Measurements from ENCODE around the gene GPC5.

The GPC5 gene

GRCh38 chr13:91459485-91459884 is 61.1 kb downstream of the GPC5 start:
- no peak for DNase-seq (ENCODE audit: low spot score)

- no peak for DNase-seq (ENCODE audit: low spot score)
Observed at GRCh38 chr13:91464336-91464735, 65.9 kb downstream of the GPC5 start.

GRCh38 chr13:91467236-91467635 is 68.8 kb downstream of the GPC5 start:
- DNase-seq (ENCODE audit: low spot score): no peak

- no peak for DNase-seq (ENCODE audit: low spot score)
Observed at GRCh38 chr13:91468301-91468700, 69.9 kb downstream of the GPC5 start.

- DNase-seq (ENCODE audit: low spot score): no peak
Observed at GRCh38 chr13:91470084-91470621, 71.7 kb downstream of the GPC5 start.

- no peak for DNase-seq (ENCODE audit: low spot score)
Observed at GRCh38 chr13:91470681-91471080, 72.3 kb downstream of the GPC5 start.

GRCh38 chr13:91482427-91482826 is 84.0 kb downstream of the GPC5 start:
- DNase-seq (ENCODE audit: low spot score): no peak

GRCh38 chr13:91491980-91492379 is 93.6 kb downstream of the GPC5 start:
- no peak for DNase-seq (ENCODE audit: low spot score)

GRCh38 chr13:91493442-91493841 is 95.0 kb downstream of the GPC5 start:
- DNase-seq (ENCODE audit: low spot score): no peak

GRCh38 chr13:91498298-91498697 is 99.9 kb downstream of the GPC5 start:
- DNase-seq (ENCODE audit: low spot score): no peak

GRCh38 chr13:91504216-91504615 is 105.8 kb downstream of the GPC5 start:
- no peak for DNase-seq (ENCODE audit: low spot score)

GRCh38 chr13:91506759-91507158 is 108.3 kb downstream of the GPC5 start:
- no peak for DNase-seq (ENCODE audit: low spot score)

GRCh38 chr13:91510058-91510457 is 111.6 kb downstream of the GPC5 start:
- DNase-seq (ENCODE audit: low spot score): no peak

GRCh38 chr13:91513790-91514189 is 115.4 kb downstream of the GPC5 start:
- no peak for DNase-seq (ENCODE audit: low spot score)

GRCh38 chr13:91516799-91517198 is 118.4 kb downstream of the GPC5 start:
- DNase-seq (ENCODE audit: low spot score): no peak

- no peak for DNase-seq (ENCODE audit: low spot score)
Observed at GRCh38 chr13:91520952-91521351, 122.5 kb downstream of the GPC5 start.

- DNase-seq (ENCODE audit: low spot score): no peak
Observed at GRCh38 chr13:91523116-91523515, 124.7 kb downstream of the GPC5 start.

- no peak for DNase-seq (ENCODE audit: low spot score)
Observed at GRCh38 chr13:91526543-91527033, 128.2 kb downstream of the GPC5 start.

GRCh38 chr13:91529739-91530482 is 131.5 kb downstream of the GPC5 start:
- no peak for DNase-seq (ENCODE audit: low spot score)

- DNase-seq (ENCODE audit: low spot score): no peak
Observed at GRCh38 chr13:91531646-91532045, 133.2 kb downstream of the GPC5 start.

GRCh38 chr13:91533354-91533753 is 134.9 kb downstream of the GPC5 start:
- no peak for DNase-seq (ENCODE audit: low spot score)

- DNase-seq (ENCODE audit: low spot score): no peak
Observed at GRCh38 chr13:91534996-91535395, 136.6 kb downstream of the GPC5 start.

GRCh38 chr13:91537376-91537775 is 139.0 kb downstream of the GPC5 start:
- DNase-seq (ENCODE audit: low spot score): no peak

Measured in germinal center (tissue), 1 donor.